Measurements from ENCODE around the gene MIA3. TPM values are rescaled to one million over a fixed set of nuclear protein-coding genes. Genes with fewer than 3 reads are reported as not detected.

MIA3 gene
- total RNA-seq, 3 donors from 2014 or later, result 33.4 to 39.1 (median 35.4) TPM

DNA sequence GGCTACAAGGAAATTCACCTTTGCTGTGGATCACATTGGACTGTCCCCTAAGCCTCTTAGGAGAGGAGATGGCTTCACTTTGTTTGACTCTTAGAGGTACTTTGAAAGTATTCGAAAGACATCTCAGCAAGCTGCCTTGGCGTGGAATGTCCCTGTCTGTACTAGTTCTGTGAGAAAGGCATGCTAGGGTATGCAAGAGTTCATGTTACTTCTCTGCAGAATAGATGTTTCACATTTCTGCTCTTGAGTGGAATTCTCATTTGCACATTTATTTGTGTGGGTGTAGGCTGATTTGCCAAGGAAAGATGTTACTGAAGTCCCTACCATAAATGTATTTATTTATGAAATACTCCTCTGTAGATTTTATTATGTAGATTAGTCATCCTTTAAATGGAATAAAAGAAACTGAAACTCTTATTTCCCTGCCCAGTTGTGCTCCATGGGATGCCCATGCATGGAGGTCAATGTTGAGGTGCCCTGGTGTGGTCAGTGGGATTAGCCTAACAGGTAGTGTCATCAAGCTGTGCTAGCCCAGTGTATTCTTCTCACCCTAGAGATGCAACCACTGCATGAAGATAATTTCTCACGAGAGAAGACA, 13.8 kb downstream of the MIA3 start:
- Mint-ChIP-seq H3K9me3 (no peaks in the 10 kb centered on the region), H3K4me3 (no peak overlapping the region), H3K36me3 (ENCODE audit: insufficient read depth) (peaks cover 52% of the 10 kb centered on the region), H3K4me1 (ENCODE audit: low read depth) (no peaks in the 10 kb centered on the region), H3K27me3 (ENCODE audit: low read depth) (no peaks in the 10 kb centered on the region)
- ATAC-seq (no peak), DNase-seq (no peak)

DNA sequence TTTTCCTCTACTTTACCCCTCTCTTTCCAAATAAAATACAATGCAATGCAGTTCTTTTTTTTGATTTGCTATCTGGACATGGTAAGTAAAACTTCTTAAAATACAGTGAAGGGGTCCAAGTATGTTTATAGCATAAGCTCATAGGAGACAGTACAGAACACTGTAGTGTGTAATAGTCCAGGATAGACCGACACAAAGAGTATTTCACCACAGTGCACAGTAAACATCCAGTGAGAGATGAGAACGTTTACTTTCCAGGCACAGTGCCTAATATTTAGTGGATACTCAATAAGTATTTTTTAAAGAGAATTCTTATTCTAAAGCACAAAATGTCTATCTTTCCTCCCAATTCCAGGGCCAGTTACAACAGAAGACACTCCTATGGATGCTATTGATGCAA, 14.9 kb downstream of the MIA3 start:
- H3K4me3 Mint-ChIP-seq, result no peak overlapping the region
- no peak for ATAC-seq
- H3K9me3 Mint-ChIP-seq, result no peaks in the 10 kb centered on the region
- no peaks in the 10 kb centered on the region for H3K4me1 Mint-ChIP-seq (ENCODE audit: low read depth)
- H3K36me3 Mint-ChIP-seq (ENCODE audit: insufficient read depth), result peaks cover 46% of the 10 kb centered on the region
- DNase-seq, result no peak
- H3K27me3 Mint-ChIP-seq (ENCODE audit: low read depth), result no peaks in the 10 kb centered on the region

DNA sequence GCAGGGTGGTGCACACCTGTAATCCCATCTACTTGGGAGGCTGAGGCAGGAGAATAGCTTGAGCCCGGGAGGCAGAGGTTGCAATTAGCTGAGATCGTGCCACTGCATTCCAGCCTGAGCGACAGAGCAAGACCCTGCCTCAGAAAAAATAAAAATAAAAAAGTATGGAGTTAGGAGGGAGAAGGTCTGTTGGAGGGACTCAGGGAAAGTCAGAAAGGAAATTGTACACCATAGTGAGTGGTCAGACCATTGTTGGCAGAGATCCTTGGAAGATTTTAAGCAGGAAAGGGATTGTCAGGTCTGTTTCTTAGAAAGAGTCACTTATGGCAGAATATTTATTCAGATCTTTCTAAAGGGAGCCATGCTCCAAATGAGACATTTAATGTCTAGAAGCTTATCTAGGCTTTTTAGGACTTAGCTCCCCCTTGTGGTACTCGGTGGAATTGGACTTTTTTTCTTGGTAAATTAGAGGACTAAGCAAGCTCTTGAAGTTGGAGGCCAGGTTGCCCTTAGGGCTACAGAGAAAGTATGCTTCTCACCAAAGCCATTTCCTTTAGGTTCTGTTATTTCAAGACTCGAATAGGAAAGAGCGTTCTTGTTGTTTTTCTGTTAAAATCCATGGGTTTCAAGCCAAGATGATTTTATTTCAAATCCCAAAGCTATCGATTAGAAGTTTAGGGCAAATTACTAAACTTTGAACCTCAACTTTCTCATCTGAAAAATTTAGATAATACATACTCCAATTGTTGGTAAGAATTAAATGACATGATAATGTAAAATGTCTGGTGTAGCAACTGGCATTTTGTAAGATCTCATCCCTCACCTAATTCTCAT, 16.5 kb downstream of the MIA3 start:
- H3K9me3 Mint-ChIP-seq, result no peaks in the 10 kb centered on the region
- no peaks in the 10 kb centered on the region for H3K27me3 Mint-ChIP-seq (ENCODE audit: low read depth)
- peaks cover 39% of the 10 kb centered on the region for H3K36me3 Mint-ChIP-seq (ENCODE audit: insufficient read depth)
- DNase-seq (peak; percentile 65), ATAC-seq (peak; percentile 74 to 82)
- no peaks in the 10 kb centered on the region for H3K4me1 Mint-ChIP-seq (ENCODE audit: low read depth)
- H3K4me3 Mint-ChIP-seq, result no peak overlapping the region

DNA sequence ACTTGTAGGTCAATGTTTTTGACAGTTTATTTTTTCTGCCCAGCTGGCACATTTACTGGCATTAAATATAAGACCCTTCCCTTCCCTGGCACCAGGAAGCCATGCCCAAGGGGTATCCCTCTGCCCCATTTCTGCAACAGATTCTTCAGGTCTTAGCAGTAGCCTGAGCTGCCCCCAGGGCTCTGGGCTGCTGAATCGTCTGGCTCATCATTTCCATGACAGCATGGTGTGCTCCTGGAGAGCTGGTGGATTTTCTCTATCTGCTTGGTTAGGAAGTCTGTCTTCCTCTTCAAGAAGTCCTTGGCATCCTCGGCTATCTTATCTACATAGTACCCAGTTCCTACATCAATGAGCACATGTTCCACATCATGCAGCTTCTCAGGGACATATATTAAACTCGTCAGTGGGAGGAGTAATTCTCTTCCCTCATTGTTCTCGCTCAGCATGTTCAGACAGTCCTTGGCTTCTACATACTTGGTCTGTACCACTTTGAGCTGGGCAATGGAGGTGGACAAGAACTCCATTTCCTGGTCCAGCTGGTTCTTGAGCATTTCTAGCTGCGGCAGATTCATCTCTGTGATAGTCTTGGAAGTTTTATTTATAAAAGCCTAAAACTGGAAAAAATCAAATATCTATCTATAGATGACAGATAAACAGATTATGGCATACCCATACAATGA, 23.5 kb downstream of the MIA3 start:
- ATAC-seq (no peak), DNase-seq (no peak)
- Mint-ChIP-seq H3K9me3 (no peaks in the 10 kb centered on the region), H3K36me3 (ENCODE audit: insufficient read depth) (peaks cover 16% of the 10 kb centered on the region), H3K4me1 (ENCODE audit: low read depth) (peaks cover 22% of the 10 kb centered on the region), H3K27me3 (ENCODE audit: low read depth) (no peaks in the 10 kb centered on the region), H3K4me3 (no peak overlapping the region)

DNA sequence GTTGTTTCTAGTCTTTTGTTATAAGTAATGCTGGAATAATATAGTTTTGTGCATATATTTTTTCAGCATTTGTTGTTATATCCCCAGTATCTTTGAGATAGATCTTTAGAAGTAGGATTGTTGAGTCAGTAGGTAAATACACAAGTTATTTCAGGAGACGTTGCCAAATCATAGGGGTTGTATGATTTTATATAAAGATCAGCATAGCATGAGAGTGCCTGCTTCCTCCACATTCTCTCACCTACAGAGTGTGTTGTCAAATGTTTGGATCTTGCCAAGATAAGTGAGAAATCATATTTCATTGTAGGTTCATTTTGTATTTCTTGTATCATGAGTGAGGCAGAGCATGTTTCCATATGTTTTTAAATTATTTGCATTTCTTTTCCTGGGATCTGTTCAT, 24.6 kb downstream of the MIA3 start:
- Mint-ChIP-seq H3K4me1 (ENCODE audit: low read depth) (peaks cover 22% of the 10 kb centered on the region), H3K27me3 (ENCODE audit: low read depth) (no peaks in the 10 kb centered on the region), H3K4me3 (peak overlapping the region; percentile 8), H3K36me3 (ENCODE audit: insufficient read depth) (peaks cover 13% of the 10 kb centered on the region), H3K9me3 (no peaks in the 10 kb centered on the region)
- DNase-seq (no peak), ATAC-seq (no peak)

DNA sequence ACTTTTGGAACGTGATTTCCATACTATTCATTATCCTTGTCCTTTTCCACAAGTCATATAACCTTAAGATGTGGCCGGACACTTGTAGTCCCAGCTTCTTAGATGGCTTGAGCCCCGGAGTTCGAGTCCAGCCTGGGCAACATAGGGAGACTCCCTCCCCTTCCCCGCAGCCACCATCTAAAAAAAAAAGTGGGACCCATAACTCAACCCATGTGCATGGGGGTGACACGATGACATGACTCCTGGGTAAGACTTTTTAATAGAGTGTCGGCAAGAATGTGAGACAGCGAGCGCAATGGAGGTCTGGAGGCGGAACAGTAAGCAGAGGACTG, 25.7 kb downstream of the MIA3 start:
- DNase-seq (no peak), ATAC-seq (peak in 1 of 2 donors; percentile 53)
- Mint-ChIP-seq H3K4me3 (peak overlapping the region; percentile 100), H3K36me3 (ENCODE audit: insufficient read depth) (peaks cover 13% of the 10 kb centered on the region), H3K9me3 (no peaks in the 10 kb centered on the region), H3K4me1 (ENCODE audit: low read depth) (peaks cover 26% of the 10 kb centered on the region), H3K27me3 (ENCODE audit: low read depth) (no peaks in the 10 kb centered on the region)

DNA sequence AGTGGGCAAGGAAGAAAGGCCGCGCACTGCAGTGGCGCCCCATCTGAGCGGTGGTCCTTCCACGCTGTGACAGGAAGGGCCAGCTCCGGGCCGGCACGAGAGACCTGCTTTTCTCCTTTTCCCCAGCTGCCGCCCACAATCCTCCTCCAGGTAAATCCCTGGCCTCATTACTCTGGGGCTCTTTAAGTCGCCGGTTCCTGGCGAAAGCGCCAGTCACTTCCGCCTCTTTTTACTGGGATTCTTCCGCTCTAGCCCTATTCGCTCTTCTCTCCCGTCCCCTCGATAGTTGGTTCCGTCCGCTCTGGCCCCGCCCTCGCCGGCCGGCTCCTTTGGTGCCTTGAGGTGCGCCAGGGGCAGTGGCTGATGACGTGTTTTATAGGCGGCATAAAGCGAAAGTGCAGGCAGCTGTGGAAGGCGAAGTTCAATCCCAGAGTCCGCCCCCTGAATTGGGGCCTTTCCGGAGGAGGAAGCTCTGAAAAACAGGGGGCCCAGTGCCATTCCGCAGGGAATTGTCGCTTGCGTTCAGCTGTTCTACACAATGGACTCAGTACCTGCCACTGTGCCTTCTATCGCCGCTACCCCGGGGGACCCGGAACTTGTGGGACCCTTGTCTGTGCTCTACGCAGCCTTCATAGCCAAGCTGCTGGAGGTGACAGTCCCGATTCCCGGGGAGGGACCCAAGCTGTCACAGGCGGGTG, 26.2 kb downstream of the MIA3 start:
- Mint-ChIP-seq H3K4me1 (ENCODE audit: low read depth) (peaks cover 27% of the 10 kb centered on the region), H3K36me3 (ENCODE audit: insufficient read depth) (peaks cover 11% of the 10 kb centered on the region), H3K27me3 (ENCODE audit: low read depth) (no peaks in the 10 kb centered on the region), H3K4me3 (peak overlapping the region; percentile 100), H3K9me3 (no peaks in the 10 kb centered on the region)
- ATAC-seq, result peak; percentile 98
- peak; percentile 95 for DNase-seq

DNA sequence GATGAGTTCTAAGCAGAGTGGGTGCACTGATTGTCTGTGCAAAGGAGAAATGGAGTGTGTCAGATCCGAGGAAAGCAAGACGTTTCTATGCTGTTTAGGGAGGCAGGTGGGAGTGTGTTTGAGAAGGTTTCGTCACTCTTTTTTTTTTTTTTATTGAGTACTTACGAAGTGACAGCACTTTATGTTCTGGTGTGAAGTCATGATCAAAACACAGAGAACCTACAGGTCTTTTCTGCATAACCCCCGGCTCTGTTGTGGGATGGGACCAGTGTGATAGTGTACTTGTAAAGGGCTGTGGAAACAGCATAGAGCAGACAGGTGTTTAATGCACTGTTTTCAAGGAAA, 26.7 kb downstream of the MIA3 start:
- Mint-ChIP-seq H3K9me3 (no peaks in the 10 kb centered on the region), H3K4me3 (peak overlapping the region; percentile 100), H3K36me3 (ENCODE audit: insufficient read depth) (peaks cover 9% of the 10 kb centered on the region), H3K4me1 (ENCODE audit: low read depth) (peaks cover 27% of the 10 kb centered on the region), H3K27me3 (ENCODE audit: low read depth) (no peaks in the 10 kb centered on the region)
- DNase-seq, result peak; percentile 9
- peak in 1 of 2 donors; percentile 37 for ATAC-seq

DNA sequence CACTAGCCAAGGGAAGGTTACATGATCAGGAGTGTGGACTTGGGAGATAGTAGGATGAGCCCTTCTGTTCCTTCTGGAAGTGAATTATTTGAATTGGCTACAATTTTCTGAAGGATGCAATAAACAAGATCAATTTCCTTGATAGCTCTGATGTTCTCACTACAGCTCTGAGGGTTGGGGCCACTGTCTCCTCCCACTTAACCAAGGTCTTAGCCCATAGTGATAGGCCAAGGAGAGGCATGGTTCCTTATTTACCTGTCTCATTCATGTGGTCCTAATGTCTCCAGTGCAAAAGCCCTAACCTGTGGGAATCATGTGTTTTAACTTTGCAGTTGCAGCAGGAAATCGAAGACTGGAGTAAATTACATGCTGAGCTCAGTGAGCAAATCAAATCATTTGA, 34.8 kb downstream of the MIA3 start:
- no peak overlapping the region for H3K4me3 Mint-ChIP-seq
- ATAC-seq, result no peak
- H3K27me3 Mint-ChIP-seq (ENCODE audit: low read depth), result no peaks in the 10 kb centered on the region
- no peaks in the 10 kb centered on the region for H3K9me3 Mint-ChIP-seq
- H3K36me3 Mint-ChIP-seq (ENCODE audit: insufficient read depth), result peaks cover 56% of the 10 kb centered on the region
- H3K4me1 Mint-ChIP-seq (ENCODE audit: low read depth), result peaks cover 60% of the 10 kb centered on the region
- DNase-seq, result no peak

DNA sequence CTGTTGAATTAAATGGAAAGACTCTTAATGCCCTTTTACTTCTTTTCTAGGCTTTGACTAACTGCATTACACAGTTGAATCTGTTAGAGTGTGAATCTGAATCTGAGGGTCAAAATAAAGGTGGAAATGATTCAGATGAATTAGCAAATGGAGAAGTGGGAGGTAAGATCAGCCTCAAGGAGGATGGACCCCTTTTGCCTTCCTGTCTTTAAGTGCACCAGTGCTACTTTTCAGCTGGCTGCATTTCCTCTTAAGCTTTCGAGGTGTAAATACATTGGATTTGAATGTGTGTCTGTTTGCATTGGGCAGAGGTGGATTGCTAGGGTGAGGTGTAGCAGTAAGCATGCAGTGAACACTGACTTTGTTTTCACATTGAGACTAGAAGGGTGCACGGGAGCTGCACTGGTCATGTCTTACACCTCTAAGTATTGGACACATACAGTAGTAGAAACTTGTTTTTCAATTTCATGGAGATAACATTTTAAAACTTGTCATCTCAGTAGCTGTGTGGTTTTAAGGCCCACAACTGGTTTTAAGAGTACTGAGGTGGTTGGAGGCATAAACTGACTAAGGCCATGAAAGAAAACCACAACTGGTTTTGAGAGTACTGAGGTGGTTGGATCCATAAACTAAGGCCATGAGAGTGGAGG, 35.4 kb downstream of the MIA3 start:
- no peaks in the 10 kb centered on the region for H3K27me3 Mint-ChIP-seq (ENCODE audit: low read depth)
- DNase-seq, result no peak
- no peaks in the 10 kb centered on the region for H3K9me3 Mint-ChIP-seq
- H3K4me1 Mint-ChIP-seq (ENCODE audit: low read depth), result peaks cover 56% of the 10 kb centered on the region
- ATAC-seq, result peak; percentile 80 to 85
- H3K36me3 Mint-ChIP-seq (ENCODE audit: insufficient read depth), result peaks cover 58% of the 10 kb centered on the region
- no peak overlapping the region for H3K4me3 Mint-ChIP-seq

DNA sequence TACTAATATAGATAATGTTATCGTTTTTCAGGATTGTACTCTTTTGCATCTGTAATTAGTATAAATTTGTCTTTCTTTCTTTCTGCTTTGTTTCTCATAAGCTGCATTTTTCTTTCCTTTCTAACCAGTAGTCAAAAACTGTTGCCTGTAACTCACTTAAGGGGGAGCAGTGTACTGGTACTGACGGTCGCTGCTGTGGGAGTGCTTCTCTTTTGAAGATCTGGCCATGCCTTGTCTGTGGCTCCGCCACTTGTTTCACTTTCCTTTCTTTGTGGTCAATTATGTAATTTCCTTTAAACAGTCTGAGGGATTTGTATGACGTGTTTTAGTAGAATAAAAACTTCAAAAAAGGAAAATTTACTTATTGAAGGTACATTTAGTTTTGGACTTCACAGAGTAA, 37.0 kb downstream of the MIA3 start:
- Mint-ChIP-seq H3K9me3 (no peaks in the 10 kb centered on the region), H3K4me3 (peak overlapping the region; percentile 47), H3K27me3 (ENCODE audit: low read depth) (no peaks in the 10 kb centered on the region), H3K4me1 (ENCODE audit: low read depth) (peaks cover 57% of the 10 kb centered on the region), H3K36me3 (ENCODE audit: insufficient read depth) (peaks cover 62% of the 10 kb centered on the region)
- DNase-seq, result peak; percentile 66
- ATAC-seq, result peak; percentile 80 to 82

DNA sequence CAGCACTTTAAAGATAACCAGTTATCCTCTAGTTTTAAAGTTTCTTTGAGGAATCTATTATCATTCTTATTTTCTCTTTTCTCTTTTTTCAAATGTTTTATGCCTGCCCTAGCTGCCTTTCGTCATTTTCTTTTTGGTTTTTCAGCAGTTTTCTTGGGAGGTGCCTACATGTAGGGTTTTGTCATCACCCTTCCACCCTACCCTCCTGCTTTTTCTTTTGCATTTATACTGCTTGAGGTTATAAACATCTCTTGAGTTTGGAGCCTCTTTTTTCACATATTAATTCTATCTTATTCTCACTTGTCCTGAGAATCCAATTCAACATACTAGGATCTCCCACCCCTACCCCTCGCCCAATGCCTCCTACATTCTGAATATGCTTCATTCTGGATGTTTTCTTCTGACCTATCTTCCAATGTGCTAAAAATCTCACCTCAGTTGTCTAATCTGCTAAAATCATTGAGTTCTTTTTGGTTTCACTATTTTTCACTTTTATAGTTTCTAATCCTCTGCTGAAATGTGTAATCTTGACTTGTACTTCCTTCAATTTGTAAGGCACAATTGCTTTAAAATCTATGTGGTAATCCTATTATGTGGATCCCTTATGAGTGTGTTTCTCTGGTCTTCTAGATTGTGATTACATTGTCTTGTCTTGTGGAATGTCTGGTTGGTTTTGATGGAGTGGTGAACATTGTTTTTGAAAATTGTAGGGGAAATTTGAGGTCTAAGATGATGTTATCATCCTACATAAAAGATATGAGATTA, 38.7 kb downstream of the MIA3 start:
- H3K36me3 Mint-ChIP-seq (ENCODE audit: insufficient read depth), result peaks cover 64% of the 10 kb centered on the region
- peaks cover 56% of the 10 kb centered on the region for H3K4me1 Mint-ChIP-seq (ENCODE audit: low read depth)
- DNase-seq, result no peak
- ATAC-seq, result no peak
- H3K27me3 Mint-ChIP-seq (ENCODE audit: low read depth), result no peaks in the 10 kb centered on the region
- no peak overlapping the region for H3K4me3 Mint-ChIP-seq
- H3K9me3 Mint-ChIP-seq, result no peaks in the 10 kb centered on the region

DNA sequence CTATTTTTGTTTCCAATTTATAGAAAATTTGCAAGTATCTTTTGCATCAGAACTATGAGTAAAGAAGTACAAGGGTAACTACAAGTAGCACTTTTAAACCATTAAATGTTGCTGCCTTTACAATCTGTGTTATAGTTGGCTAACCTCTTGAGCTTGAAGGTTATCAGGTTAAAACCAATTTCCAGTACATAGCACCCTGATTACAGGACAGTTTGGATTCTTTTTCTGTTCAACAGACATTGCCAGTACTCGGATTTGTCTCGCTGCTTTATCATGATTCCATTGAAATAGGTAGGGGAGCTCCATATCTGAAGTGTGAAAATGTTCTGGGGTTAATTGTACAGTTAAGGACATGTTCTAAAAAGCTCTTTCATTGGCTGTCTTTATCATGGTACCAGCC, 40.0 kb downstream of the MIA3 start:
- DNase-seq (no peak), ATAC-seq (no peak)
- Mint-ChIP-seq H3K4me3 (no peak overlapping the region), H3K36me3 (ENCODE audit: insufficient read depth) (peaks cover 63% of the 10 kb centered on the region), H3K9me3 (no peaks in the 10 kb centered on the region), H3K4me1 (ENCODE audit: low read depth) (peaks cover 44% of the 10 kb centered on the region), H3K27me3 (ENCODE audit: low read depth) (no peaks in the 10 kb centered on the region)
